Amniotic epithelial cell (primary cell): Measurements from ENCODE around the gene LCE3E.
A peak's percentile ranks its signal among the peaks of the same experiment; 100 is the strongest.
"Not testable (repeated sequence)": the region's sequence is repeated elsewhere in the genome, so short reads cannot be mapped to it uniquely, and the experiment has no call there.

Experiments
- DNase-seq: peaks from one replicate; pipeline ENCODE4 v3.0.0-alpha.2; 2010; ENCODE audit warnings: low read depth

The LCE3E gene, protein sequence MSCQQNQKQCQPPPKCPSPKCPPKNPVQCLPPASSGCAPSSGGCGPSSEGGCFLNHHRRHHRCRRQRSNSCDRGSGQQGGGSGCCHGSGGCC

DNA sequence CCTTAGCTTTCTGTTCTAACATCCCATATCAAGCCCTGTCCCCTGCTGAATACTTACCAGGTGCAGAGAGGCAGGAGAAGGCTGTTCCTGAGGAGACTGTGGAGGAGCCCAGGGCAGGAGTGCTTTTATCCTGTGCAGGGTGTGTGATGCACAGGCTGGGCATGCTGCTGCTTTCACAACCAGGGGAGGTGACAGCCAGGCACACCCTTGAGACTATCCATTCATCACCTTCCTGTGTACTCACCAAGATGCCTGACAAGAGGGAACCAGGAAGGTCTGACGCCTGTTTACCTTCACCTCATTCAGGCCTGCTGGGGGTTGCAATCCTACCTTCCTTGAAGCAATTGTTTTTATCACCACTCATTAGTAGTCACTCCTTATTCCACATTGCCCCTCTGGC, at the start of gene LCE3E:
LCE3E (minus strand) TSS at position 100 of the 400 bp plus-strand sequence. CDS start 572 bp downstream, outside the sequence.
- no peak for DNase-seq

DNA sequence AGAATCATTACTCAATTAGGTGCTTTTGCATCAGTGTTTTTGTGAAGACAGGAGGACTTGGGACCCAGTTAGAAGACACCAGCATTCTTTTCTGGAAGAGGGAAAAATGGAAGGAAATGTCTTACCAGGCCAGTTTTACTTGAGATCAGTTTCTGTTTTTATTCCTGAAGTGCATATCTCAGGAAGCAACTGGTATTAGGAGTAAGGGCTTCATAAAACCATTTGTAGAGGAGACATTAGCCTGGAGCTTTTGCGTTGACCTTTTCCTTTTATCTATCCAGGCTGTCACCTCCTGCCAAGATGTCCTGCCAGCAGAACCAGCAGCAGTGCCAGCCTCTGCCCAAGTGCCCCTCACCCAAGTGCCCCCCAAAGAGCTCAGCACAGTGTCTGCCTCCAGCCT, 46.9 kb upstream of the LCE3E start, which contains the start of gene LCE3B:
LCE3B (plus strand) TSS at position 301 of the 400 bp plus-strand sequence; CDS start at position 301, 0 bp downstream.
- DNase-seq = no peak

DNA sequence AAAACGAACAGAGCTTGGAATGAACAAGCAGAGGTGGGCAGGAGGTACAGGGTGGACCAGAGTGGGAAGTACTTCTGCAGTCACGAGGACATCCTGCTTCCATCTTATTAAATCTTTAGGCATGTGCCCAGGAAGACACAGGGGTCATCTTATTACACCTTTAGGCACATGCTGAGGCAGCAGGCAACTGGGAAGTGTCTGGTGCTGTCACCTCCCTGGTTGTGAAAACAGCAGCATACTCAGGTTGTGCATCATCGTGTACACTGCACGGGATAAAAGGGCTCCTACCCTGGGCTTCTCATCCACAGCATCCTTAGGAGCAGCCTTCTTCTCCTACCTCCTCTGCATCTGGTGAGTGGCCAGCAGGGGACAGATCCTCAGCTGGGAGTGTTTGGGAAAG, 33.4 kb upstream of the LCE3E start, which contains the start of gene LCE3C:
LCE3C (plus strand) TSS at position 301 of the 400 bp plus-strand sequence. CDS start 498 bp downstream, outside the sequence.
- no peak for DNase-seq

DNA sequence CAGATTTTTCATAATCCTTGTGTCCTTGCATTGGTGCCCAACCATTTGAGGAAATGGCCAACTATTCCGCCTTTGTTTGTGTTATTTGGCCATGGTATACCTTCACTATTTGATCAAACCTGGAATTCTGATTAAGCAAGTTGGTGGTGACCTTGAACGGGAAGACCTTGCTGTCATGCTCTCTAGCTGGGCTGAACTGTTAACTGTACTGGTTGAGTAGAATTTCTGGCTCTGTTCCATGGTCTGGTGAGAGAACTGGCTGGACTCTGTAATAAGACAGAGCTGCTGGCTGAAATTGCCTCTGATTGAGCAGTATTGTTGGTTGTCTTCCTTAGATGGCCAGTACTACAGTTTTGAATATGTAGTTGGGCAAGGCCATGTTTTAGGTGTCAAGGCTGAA, 30.4 kb upstream of the LCE3E start:
- DNase-seq = no peak

DNA sequence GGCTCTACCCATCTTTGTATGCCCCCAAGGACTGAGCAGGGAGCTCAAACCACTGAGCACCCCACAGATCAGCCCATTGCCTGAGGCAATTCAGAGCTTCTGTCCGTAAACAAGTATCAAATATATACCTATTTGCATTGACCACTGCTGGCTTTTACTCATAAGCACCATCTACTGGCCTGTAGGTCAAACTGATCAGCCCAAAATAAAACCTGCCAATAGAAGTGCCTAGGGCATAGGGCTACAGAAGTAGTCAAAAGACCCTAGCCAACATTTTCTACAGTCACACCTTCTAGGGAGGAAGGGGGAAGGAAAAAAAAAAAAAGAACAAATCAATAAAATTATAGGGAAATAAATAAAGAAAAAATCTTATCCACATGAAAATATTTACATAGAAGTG, 19.0 kb upstream of the LCE3E start:
- DNase-seq = no peak

DNA sequence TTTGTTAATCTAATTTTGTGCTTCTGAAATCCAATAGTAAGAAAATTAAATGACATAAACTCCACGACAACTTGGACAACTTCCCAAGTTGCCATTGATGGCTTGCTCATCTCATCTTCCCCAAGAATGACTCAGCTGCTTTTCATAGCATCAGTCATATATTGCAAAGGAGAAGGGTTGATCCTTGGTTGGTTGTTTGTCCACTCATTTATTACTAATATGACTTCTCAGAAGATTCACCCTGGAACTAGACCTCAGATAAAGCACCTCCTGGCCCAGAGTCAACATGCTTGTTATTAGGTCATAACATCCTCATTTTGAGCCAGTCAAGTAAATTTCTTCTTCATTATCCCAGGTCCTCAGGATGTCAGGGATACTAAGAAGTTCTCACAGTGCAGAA, 16.1 kb upstream of the LCE3E start:
- DNase-seq = no peak

DNA sequence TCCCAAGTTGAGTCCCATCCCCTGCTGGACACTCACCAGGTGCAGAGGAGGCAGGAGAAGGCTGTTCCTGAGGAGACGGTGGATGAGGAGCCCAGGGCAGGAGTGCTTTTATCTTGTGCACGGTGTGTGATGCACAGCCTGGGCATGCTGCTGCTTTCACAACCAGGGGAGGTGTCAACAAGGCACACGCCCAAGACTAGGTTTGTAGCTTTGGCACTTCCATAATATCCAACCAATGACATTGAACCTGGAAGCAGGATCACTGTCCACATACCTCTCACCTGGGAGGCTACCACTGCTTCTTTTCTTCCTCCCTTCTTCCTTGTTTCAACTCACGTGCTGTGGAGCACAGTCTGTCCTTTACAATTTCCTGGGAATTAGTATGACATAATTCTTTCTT, 13.9 kb upstream of the LCE3E start, which contains the start of gene LCE3D:
LCE3D (minus strand) TSS at position 84 of the 400 bp plus-strand sequence. CDS start 580 bp downstream, outside the sequence.
- DNase-seq = no peak

DNA sequence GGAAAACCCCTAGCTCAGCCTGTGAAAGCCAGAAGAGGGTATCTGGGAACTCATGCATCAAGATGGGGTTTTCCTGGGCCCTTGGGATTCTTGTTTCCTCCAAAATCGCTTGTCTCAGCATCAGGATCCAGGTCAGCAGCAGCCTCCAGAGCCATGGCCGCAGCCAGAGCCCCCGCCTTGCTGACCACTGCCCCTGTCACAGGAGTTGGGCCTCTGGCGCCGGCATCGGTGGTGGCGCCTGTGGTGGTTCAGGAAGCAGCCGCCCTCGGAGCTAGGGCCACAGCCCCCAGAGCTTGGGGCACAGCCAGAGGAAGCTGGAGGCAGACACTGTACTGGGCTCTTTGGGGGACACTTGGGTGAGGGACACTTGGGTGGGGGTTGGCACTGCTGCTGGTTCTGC, 12.9 kb upstream of the LCE3E start:
- not testable (repeated sequence) for DNase-seq

DNA sequence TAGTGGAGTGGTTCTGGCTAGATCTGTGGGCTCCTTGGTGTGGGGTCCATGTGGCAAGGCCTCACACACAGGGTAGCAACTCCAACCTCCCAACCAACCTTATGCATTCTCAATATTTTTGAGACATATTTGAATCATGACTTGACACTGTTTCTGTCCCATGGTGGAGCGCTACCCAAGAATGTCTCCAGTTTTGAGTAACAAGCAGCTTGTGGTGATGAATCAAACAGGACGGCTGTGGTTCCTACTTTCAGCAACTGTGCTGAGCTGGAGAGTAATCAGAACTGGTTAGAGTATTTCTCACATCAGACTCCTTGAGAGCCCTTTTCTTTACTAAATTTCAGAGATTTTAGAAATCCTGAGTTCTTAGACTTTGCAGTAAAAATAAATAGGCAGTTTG, 10.6 kb upstream of the LCE3E start:
- DNase-seq = no peak

DNA sequence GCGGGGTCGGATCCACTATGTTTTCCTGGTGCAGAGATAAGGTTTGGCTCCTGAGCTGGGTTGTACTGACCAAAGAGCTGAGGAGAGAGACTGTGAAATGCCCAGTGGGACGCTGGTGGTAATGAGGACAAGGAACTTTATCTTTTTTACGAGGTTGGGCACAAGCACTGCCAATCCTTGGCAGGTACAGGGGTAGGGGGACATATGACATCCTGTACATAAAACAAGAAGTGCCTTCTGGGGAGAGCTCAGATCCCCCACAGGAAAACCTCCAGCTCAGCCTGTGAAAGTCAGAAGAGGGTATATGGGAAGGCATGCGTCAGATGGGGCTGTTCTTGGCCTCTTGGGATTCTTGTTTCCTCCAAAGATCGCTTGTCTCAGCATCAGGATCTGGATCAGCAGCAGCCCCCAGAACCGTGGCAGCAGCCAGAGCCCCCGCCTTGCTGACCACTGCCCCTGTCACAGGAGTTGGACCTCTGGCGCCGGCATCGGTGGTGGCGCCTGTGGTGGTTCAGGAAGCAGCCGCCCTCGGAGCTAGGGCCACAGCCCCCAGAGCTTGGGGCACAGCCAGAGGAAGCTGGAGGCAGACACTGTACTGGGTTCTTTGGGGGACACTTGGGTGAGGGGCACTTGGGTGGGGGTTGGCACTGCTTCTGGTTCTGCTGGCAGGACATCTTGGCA, 905 bp downstream of the LCE3E start:
- no peak for DNase-seq

DNA sequence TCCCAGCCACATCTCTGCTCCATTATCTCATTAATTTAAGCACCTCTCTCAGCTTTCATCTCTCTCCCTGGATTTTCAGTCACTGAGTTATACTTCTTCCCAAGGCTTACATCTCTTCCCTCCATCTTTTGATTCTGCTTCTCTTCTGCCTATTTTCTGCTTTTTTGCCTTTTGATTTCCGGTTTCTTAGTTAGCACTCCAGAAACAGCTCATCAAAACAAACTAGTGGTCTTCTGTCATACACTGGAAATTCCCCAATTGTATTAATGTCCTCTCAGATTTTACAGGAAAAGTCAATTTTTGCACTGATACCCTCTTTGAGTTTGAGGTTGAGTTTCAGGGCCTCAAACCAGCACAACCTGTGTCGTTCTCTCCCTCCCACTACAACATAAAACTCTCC, 1.5 kb downstream of the LCE3E start:
- no peak for DNase-seq

DNA sequence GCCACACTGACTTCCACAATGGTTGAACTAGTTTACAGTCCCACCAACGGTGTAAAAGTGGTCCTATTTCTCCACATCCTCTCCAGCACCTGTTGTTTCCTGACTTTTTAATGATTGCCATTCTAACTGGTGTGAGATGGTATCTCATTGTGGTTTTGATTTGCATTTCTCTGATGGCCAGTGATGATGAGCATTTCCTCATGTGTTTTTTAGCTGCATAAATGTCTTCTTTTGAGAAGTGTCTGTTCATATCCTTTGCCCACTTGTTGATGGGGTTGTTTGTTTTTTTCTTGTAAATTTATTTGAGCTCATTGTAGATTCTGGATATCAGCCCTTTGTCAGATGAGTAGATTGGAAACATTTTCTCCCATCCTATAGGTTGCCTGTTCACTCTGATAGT, 18.2 kb downstream of the LCE3E start:
- not testable (repeated sequence) for DNase-seq

DNA sequence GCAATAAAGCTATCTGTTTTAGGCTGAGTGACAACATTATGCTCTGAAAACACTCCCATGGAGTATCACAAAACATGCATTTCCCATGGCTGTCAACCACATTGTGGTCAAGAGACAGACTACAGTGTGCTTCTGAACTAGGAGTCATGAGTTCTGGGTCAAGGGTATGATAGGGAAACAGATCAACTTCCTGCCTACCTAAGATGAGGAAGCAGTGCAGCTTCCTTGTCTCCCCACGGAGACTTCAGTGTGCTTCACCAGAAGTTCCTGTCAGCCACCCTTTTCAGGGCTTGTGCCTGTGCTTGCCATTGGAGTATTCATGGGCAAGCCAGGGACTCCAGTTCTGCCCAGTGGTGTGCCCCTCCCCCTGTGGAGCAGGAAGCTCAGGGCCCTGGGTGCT, 19.9 kb downstream of the LCE3E start:
- DNase-seq = no peak

DNA sequence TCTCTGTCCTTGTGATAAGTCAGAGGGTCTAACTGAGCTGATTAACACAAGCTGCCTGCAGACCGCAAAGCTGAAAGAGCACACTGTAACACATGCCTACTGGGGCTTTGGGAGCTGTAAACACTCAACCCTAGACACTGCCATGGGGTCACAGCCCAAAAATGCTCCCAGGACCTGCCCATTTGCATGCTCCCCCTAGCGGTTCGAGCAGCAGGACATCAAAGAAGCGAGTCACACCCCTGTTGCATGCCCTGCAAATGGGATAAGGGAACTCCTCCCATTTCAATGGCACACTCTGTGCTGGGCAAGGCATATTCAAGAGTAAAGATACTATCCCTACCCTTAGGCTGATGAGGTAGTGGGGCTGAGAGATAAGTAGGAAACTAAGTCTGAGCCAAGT, 22.8 kb downstream of the LCE3E start:
- no peak for DNase-seq

DNA sequence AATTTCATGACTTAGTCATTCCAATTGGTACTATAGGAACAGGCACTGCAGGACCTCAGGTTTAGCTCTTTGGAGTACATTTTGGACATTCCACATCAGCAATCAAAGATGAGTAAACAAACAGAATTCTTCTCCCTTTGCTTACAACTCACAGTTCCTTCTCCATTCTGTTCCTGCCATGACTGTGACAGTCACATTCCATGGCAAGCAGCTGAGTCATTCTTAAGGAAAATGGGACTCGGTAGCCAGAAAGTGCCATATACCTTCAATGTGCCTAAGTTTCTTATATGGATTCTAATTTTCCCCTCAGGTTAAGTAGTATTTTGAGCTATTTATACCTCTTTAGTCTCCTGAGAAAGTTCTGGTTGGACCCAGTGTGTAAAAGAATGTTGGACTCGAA, 26.7 kb downstream of the LCE3E start:
- DNase-seq = no peak

DNA sequence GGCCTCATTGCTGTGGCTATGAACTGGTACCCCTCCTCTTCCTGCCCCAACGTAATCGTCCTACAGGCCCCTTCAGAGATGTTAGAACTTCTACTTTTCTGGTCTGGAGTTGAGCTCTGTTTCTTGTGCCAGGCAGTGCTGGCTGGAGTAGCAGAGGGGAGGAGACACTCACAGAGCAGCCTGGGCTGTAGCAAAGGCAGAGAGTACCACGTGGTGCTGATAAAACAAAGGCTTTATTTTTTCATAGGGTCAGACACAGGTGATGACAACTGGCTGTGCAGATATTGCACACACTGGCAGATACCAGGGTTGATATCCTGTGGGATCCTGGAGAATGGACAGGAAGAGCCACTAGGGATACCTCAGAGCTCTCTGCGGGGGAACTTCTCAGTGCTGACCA, 29.1 kb downstream of the LCE3E start:
- DNase-seq = no peak

DNA sequence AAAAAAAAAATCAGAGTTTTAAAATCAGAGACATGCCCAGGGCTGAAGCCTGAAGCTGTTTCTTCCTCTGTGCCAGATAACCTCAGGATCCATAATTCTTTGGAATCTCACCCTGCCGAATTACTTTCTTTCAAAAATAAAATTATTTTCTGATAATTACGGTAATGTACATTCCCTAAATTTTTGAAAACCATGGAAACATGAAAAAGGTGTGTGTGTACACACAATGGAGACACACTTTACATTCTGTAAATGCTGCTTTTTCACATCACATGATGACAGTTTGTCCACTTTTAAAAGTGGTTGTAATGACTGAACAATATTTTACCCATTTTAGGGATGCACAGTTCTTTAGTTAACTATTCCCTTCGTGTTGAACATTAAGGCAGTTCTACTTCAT, 30.8 kb downstream of the LCE3E start:
- no peak for DNase-seq

DNA sequence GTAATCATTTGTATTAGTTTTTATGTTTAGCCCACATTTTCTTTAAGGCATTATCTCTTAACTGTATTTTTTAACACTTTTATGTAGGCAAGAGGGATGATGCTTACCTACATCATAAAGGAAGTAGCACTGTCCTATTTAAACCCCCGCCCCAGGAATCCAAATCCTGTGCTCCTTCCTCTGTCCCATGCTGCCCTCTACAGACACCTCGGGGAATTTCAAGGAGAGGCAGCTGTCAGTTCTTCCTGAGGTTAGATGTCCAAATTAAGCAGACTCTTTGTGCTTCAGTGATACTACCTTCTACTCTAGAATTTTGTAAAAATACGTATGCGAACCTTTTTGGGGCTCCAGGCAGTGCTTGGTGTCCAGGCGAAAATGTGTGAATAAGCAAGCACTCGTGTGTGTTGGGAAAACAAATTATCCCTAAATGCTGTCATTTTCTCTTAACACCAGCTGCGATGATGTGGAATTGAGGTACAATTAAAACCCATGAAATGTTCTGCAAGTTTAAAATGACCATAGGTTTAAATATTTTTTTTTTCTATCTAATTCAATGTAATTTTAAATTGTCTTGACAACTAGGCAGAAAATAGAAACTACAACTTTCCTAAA, 33.1 kb downstream of the LCE3E start:
- DNase-seq = peak; percentile 3

DNA sequence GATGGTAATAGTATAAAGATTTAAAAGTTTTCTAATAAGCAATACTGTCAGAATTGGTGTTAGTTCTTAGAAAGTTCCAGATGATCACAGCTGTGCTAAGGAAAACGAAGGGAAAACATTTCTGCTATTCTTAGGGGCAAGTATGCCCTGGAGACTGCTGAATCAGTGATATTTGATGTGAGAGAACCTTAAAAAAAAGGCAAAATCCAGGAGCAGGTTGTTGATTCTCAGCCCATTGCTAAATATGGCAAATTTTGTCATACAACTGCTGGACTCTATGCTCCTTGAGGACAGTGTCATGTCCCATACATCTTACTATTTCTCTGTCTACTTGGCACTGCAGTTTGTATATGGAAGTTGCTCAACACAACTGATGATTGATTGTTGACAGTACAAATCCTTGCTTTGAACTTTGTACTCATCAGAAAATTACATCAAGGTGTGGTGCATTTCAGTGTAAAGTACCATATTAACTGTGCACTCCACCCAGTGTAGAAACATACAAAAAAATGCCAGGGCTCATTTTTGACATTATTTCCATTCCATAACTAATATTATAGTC, 41.4 kb downstream of the LCE3E start:
- no peak for DNase-seq

DNA sequence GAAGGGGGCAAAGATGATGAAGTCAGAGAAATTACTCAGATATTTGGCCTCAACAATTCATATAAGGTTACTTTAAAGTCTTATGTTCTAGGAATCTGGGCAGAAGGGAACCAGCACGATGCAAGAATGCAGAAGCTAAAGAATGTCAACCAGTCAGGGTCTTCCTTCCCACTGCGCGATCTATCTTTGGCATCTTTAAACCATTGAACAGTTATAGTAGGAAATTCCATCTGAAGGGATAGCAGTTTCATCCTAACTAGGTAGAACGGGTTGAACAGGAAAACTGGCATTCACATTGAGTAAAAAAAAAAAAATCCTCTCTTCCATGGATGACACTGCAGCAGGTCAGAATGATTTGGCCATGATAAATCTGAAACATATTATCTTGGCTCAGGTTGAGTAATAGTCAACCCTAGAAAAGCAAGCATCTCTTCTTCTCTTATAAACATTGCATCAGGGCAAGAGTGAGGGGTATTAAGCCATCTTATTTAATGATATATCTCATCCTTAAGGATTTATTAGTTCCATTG, 46.0 kb downstream of the LCE3E start:
- DNase-seq = no peak

DNA sequence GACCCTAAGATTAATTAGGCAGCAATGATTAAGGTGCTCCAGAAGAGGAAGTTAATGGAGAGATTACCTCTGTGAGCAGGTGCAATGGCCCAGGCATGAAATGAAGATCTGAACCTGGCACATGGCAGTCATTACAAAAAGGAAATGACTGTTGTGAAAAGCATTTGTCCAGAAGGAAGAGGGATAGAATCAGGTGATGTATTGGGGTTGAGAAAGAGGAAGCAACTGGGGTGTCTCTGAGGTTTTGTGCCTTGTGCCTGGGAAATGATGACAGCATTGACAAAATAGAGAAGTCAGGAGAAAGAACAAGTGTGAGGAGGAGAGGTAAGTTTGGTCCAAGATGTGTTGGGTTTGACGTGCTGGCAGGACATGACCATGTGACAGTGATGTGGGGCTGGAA, 46.7 kb downstream of the LCE3E start:
- no peak for DNase-seq

DNA sequence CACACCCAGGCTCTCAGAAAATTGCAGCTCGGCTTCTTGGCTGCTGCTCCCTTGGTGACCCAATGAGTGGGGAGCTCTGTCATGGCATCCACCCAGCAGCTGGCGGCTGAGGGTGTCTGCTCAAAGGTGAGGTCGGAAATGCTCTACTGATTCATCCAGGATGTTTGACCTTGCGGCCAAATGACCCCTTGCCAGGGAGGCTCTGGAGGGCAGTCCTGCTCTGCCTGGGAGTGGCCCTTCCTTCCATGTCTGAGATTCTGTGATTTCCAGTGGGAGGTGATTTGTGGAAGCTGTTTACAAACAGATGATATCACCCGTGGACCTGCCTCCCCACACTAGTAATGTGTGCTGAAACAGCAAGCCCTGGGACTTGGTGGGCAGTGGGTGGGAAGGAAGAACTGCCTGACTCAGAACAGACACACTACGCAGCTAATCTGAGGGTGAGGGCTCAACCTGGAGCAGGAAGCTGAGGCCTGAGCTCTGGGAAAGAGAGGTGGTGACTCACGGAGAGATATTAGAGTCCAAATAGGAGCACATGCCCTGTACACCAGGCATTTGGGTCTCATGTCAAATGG, 49.3 kb downstream of the LCE3E start:
- DNase-seq = no peak

DNA sequence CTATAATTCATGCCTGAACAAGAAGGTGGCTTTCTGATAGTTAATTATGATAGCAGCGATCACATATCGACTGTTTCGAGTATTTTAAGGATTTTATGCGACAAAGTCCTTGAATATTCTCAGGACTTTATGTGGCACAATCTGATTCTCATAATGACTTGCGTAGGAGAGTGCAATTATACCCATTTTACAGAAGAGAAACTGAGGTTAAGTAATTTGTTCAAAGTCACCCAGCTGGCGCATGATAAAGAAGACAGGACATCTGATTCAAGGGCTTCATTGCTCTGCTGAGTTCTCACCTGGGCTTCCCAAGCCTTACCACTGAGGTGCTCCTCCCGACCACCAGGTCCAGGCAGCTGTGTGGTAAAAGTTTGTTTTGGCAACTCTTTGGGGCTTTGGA, 50.5 kb downstream of the LCE3E start:
- DNase-seq = no peak
